Left ventricle myocardium inferior (tissue), 1 donor: Measurements from ENCODE around the gene RCVRN. TPM values are rescaled to one million over a fixed set of nuclear protein-coding genes. Genes with fewer than 3 reads are reported as not detected.

Experiments used
- DNase-seq: peaks from one replicate; pipeline ENCODE4 v3.0.0-alpha.2; 2020
- H3K27ac ChIP-seq: fragments of 200-600 bp; replicated peaks from 2 replicates; pipeline ENCODE4 v1.8.0; 2021
- H3K27me3 ChIP-seq: fragments of 200-600 bp; 2 replicates; pipeline ENCODE4 v1.8.0; 2021; ENCODE audit warnings: low read depth
- H3K36me3 ChIP-seq: fragments of 200-600 bp; 2 replicates; pipeline ENCODE4 v1.8.0; 2021
- H3K4me1 ChIP-seq: fragments of 200-600 bp; 2 replicates; pipeline ENCODE4 v1.8.0; 2021
- H3K4me3 ChIP-seq: fragments of 200-600 bp; 2 replicates; pipeline ENCODE4 v1.8.0; 2021; ENCODE audit warnings: mild to moderate bottlenecking, moderate library complexity
- H3K9me3 ChIP-seq: fragments of 200-600 bp; replicated peaks from 2 replicates; pipeline ENCODE4 v1.8.0; 2021
- CTCF ChIP-seq: fragments of 200-600 bp; IDR thresholded peaks from 2 replicates; pipeline ENCODE4 v1.8.0; 2021; ENCODE audit warnings: antibody characterized with exemption, mild to moderate bottlenecking, borderline replicate concordance
- intact Hi-C: fragments of 100-400 bp; cut with micrococcal nuclease; formaldehyde crosslinking; loops from one replicate; pipeline ENCODE4 v1.11.0; 2022
- total RNA-seq: library from RNA; stranded (reverse); fragmentation: NEBNext Ultra II Directional; extraction: Animal tissue kit (Norgen Biotek cat#: 25700); gene quantifications from one replicate; pipeline ENCODE4 v1.2.1, GENCODE V29; 2021
- donor health status: DM: no; HTN: yes; CAD: no; lungs with severe emphysema.

RCVRN gene
- total RNA-seq, 1 donor from 2014 or later = 0.47 TPM

DNA sequence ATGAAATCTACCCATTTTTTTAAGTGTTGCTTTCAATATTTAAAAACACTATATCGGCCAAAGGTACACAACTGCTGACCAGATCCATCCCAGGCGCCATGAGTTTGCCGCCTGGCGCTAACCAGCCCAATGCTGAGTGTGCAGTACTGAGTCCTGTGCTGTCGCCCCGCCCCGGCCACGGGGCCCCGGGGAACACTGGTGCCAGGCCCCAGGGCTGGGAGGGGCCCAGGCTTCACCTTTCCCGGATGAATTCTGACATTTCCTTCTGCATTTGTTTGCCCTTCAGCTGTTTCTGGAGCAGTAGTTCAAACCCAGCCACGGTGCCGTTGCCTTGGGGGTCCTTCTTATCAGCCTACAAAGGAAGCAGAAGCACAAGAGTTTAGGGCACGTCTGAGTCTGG, 37.8 kb upstream of the RCVRN start:
- Histone ChIP-seq H3K36me3 (peaks cover 72% of the 10 kb centered on the region), H3K9me3 (peaks cover 13% of the 10 kb centered on the region), H3K27me3 (no peaks in the 10 kb centered on the region), H3K4me1 (peaks cover 3% of the 10 kb centered on the region), H3K4me3 (no peak overlapping the region), H3K27ac (no peak overlapping the region)
- intact Hi-C loops = no loop called here
- no peak for DNase-seq
- TF ChIP-seq CTCF = no peak

DNA sequence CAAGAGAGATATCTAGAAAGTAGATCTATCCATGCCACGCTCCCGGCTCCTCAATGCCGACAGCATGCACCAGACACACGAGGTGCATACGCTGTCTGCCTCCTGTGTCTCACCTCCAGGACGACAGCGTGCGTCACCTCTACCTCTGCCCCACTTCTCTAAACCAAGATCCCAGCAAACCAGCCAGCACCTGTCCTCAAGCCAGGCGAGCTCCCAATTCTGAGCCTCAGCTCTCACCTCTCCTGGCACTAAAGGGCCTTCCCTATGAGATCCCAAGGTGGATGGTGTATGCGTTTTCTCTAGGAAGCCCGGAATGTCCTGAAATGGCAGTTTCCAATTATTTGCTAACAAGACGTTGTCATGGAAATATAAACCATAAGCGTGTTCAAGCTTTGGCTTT, 36.2 kb upstream of the RCVRN start:
- Histone ChIP-seq H3K9me3 (peaks cover 15% of the 10 kb centered on the region), H3K27me3 (no peaks in the 10 kb centered on the region), H3K36me3 (peaks cover 67% of the 10 kb centered on the region), H3K4me3 (no peak overlapping the region), H3K27ac (no peak overlapping the region), H3K4me1 (peaks cover 19% of the 10 kb centered on the region)
- no peak for TF ChIP-seq CTCF
- intact Hi-C loops = no loop called here
- peak; percentile 4 for DNase-seq

GRCh38 chr17:9940841-9941240, 35.8 kb upstream of the RCVRN start:
- Histone ChIP-seq H3K27ac (no peak overlapping the region), H3K4me1 (peaks cover 20% of the 10 kb centered on the region), H3K36me3 (peaks cover 64% of the 10 kb centered on the region), H3K4me3 (no peak overlapping the region), H3K27me3 (no peaks in the 10 kb centered on the region), H3K9me3 (peaks cover 15% of the 10 kb centered on the region)
- no peak for TF ChIP-seq CTCF
- DNase-seq = peak; percentile 6
- intact Hi-C loops = no loop called here

- TF ChIP-seq CTCF = no peak
- Histone ChIP-seq H3K36me3 (peaks cover 56% of the 10 kb centered on the region), H3K4me3 (no peak overlapping the region), H3K9me3 (peaks cover 15% of the 10 kb centered on the region), H3K27me3 (no peaks in the 10 kb centered on the region), H3K4me1 (peaks cover 20% of the 10 kb centered on the region), H3K27ac (no peak overlapping the region)
- no peak for DNase-seq
- intact Hi-C loops = no loop called here
Observed at GRCh38 chr17:9938764-9939163, 33.7 kb upstream of the RCVRN start.

GRCh38 chr17:9937901-9938300, 32.8 kb upstream of the RCVRN start:
- H3K4me1 ChIP-seq = peaks cover 20% of the 10 kb centered on the region
- H3K27ac ChIP-seq = peak overlapping the region; percentile 69
- no peak for TF ChIP-seq CTCF
- H3K27me3 ChIP-seq = no peaks in the 10 kb centered on the region
- intact Hi-C loops = no loop called here
- peaks cover 58% of the 10 kb centered on the region for H3K36me3 ChIP-seq
- H3K4me3 ChIP-seq = no peak overlapping the region
- DNase-seq = no peak
- H3K9me3 ChIP-seq = peaks cover 15% of the 10 kb centered on the region
